GM12891 (cell line): Measurements from ENCODE around the gene LPIN1.
A peak's percentile ranks its signal among the peaks of the same experiment; 100 is the strongest.
"Not testable (repeated sequence)": the region's sequence is repeated elsewhere in the genome, so short reads cannot be mapped to it uniquely, and the experiment has no call there.

Experiments
- DNase-seq: peaks from one replicate; pipeline ENCODE4 v3.0.0; 2011; ENCODE audit warnings: low spot score; ENCODE audit not compliant: insufficient read length
- FAIRE-seq: peaks from 2 replicates; lab custom pipeline; 2011; peaks lifted over from hg19 to GRCh38; lab: Jason Lieb, UNC
- PAX5 ChIP-seq: IDR thresholded peaks from 2 replicates; pipeline ENCODE4 v1.6.1; 2011; ENCODE audit warnings: low read length, moderate library complexity, mild to moderate bottlenecking; ENCODE audit not compliant: insufficient read depth, severe bottlenecking
- POLR2A ChIP-seq: IDR thresholded peaks from 2 replicates; pipeline ENCODE4 v1.6.1; 2011; ENCODE audit warnings: low read depth, low read length, control low read depth
- POLR2AphosphoS5 ChIP-seq: IDR thresholded peaks from 2 replicates; pipeline ENCODE4 v1.6.1; 2011; ENCODE audit warnings: low read depth, low read length, control low read depth
- POU2F2 ChIP-seq: IDR thresholded peaks from 2 replicates; pipeline ENCODE4 v1.6.1; 2011; ENCODE audit warnings: low read depth, mild to moderate bottlenecking, control low read depth, low read length, moderate library complexity
- SPI1 ChIP-seq: IDR thresholded peaks from 2 replicates; pipeline ENCODE4 v1.6.1; 2011; ENCODE audit warnings: low read depth, low read length, control low read depth
- TAF1 ChIP-seq: IDR thresholded peaks from 2 replicates; pipeline ENCODE4 v1.6.1; 2011; ENCODE audit warnings: low read depth, low read length, control low read depth

The LPIN1 gene

DNA sequence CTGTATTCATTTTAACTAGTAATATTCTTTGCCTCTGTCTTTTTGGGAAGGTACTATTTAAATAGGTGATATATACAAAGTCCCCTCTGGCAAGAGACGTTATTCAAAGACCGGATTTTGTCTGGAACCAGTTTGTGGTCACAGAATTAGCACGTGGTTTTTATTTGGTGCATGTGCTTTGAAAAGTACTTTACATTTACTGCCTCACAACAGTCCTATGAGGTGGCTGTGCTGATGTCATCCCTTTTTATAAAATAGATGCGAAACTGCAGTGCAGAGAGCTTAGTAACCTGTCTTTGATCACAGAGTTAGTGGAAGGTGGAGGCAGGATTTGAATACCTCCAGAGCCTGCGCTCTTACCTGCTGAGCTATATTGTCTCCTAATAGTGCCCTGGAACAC is 4.0 kb downstream of the LPIN1 start:
- TF ChIP-seq SPI1 (no peak), TAF1 (no peak), PAX5 (no peak), POLR2A (no peak), POLR2AphosphoS5 (no peak), POU2F2 (no peak)
- FAIRE-seq (peak; percentile 85), DNase-seq (no peak)

DNA sequence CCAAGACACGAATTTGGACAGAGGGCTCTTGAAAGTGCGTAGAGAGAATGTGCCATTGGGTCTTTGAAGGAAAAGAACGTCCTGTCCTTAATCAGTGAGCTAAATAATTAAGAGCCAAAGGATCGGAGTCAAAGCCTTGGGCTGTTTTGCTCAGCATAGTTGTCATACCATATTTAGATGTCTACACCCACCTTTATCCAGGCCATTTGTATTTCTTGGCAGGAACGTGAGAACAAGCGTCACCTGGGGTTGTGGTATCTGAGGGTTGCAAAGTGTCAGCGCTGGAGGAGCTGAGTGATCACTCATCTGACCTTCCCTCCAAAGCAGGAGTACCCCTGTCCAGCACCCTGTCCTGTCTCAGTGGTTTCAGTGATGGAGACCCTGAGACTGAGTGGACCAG is 4.5 kb downstream of the LPIN1 start:
- FAIRE-seq (peak; percentile 66), DNase-seq (no peak)
- TF ChIP-seq TAF1, result no peak

DNA sequence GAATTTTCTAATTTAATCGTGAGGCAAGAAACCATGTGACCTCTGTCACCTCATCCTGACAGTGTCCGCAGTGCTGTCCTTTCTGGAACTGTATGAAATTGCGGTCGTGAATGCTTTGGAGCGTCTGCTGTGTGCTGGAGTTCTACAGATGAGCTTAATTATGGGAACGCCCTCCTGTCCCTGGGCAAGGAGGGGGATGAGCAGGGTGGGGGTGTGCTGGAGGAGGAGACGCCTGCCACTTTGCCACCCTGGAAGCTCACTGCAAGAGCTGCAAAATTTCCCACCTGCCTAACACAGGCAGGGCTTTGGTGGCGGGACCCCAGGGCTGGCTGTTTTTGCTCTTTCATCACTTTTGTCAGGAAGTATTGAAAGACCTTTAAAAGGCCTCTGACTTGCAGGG is 6.5 kb downstream of the LPIN1 start:
- no peak for FAIRE-seq
- DNase-seq, result no peak
- TF ChIP-seq POLR2A (no peak), POLR2AphosphoS5 (no peak), POU2F2 (no peak), TAF1 (no peak), SPI1 (no peak), PAX5 (no peak)

GRCh38 chr2:11753452-11753885 is 7.0 kb downstream of the LPIN1 start:
- DNase-seq (no peak), FAIRE-seq (peak; percentile 94)
- TF ChIP-seq SPI1 (peak; percentile 98), TAF1 (no peak), POLR2A (no peak), POU2F2 (no peak)

DNA sequence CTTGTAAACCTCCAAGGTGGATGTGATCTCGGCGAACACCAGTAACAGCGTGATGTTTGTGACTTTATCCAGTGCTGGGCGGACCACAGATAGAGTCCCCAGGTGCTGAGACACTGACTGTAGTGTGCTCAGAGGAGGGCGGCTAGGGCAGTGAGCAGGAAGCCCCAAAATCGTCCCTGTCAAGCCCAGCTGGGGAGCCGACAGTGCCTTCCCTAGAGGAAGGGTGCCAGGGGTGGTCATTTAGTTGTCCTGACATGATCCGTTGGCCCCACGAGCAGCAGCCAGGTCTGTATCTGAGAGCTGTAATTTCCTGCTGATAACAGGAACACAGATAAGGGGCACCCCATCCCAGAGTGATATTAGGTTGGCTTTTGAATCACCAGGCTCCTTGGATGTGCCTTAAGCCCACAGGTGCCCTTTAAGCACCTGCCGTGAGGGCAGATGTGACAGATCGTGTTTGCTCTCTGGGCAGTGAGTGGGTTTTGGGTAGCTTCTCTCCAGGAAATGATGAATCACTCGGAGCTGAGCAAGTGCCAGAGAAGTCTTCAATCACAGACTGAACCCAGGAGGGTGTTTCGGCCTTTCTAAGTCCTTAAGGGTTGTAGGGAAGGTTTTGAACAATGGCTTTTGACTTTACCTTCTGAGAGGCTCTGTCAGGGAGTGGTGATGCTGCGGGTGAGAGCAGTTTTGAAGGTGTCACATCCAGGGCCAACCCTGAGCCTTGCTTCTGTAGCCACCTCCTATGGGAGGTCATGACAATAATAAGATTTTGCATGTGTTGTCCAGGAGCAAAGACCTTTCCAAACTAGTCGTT is 7.7 kb downstream of the LPIN1 start:
- DNase-seq (no peak), FAIRE-seq (peak; percentile 76)
- TF ChIP-seq POU2F2 (0 out of 2 replicates have a peak, but pooled peaks have one; percentile 8), POLR2A (no peak), PAX5 (no peak)

DNA sequence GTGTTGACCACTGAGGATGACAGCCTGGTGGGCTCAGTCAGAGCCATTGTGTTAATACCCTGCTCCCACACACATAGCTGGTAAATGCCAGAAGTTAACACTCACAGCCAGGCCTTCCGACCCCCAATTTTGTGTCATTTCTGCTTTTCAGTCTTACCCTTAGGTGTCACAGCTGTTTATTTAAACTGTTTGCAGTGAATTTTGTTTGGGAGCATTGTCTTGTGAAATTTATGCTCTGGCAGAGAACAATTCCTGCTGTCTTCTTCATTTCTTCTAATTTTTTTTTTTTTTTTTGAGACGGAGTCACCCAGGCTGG is 8.2 kb downstream of the LPIN1 start:
- TF ChIP-seq POU2F2, result no peak
- no peak for TF ChIP-seq POLR2A
- peak; percentile 79 for TF ChIP-seq SPI1
- no peak for TF ChIP-seq PAX5
- TF ChIP-seq TAF1, result no peak
- no peak for TF ChIP-seq POLR2AphosphoS5
- FAIRE-seq (no peak), DNase-seq (no peak)

DNA sequence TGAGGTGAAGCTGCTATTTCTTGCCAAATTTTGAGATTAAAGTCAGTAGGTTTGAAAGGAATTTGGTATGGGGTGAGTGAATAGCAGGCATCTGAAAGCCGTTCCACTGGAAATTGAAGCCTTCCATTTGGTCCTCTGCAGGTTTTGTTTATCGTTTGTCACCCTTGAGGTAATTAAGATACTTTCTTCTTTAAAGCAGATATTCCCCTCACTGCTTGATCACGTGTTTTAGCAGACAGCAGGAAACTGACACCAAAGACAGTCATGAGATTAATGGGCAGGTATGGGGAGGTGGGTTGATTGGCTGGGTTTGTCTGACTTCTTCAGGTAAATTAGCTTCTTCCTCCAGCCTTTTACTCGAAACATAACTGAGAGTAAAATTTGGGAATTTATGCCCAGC is 10.7 kb downstream of the LPIN1 start:
- TF ChIP-seq SPI1 (no peak), POU2F2 (no peak), TAF1 (no peak), POLR2A (no peak), POLR2AphosphoS5 (no peak), PAX5 (no peak)
- FAIRE-seq, result no peak
- DNase-seq, result no peak

DNA sequence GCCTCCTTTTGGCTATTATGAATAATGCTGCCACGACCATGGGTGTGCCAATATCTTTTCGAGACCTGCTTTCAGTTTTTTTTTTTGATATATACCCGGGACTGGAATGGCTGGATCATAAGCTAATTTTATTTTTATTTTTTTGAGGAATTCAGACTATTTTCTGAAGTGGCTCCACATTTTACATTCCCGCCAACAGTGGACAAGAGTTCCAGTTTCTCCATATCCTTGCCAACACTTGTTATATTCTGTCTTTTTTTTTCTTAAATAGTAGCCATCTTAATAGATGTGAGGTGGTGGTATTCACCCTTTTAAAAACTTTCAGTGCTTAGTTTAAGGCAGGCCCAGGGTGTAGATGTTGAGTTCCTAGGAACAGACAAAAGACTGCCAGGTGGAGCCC is 11.8 kb downstream of the LPIN1 start:
- FAIRE-seq (no peak), DNase-seq (no peak)
- TF ChIP-seq POLR2AphosphoS5 (no peak), POLR2A (no peak)

GRCh38 chr2:11758647-11759046 is 12.2 kb downstream of the LPIN1 start:
- no peak for FAIRE-seq
- TF ChIP-seq POLR2A (no peak), POU2F2 (no peak), POLR2AphosphoS5 (no peak), SPI1 (peak; percentile 63)

DNA sequence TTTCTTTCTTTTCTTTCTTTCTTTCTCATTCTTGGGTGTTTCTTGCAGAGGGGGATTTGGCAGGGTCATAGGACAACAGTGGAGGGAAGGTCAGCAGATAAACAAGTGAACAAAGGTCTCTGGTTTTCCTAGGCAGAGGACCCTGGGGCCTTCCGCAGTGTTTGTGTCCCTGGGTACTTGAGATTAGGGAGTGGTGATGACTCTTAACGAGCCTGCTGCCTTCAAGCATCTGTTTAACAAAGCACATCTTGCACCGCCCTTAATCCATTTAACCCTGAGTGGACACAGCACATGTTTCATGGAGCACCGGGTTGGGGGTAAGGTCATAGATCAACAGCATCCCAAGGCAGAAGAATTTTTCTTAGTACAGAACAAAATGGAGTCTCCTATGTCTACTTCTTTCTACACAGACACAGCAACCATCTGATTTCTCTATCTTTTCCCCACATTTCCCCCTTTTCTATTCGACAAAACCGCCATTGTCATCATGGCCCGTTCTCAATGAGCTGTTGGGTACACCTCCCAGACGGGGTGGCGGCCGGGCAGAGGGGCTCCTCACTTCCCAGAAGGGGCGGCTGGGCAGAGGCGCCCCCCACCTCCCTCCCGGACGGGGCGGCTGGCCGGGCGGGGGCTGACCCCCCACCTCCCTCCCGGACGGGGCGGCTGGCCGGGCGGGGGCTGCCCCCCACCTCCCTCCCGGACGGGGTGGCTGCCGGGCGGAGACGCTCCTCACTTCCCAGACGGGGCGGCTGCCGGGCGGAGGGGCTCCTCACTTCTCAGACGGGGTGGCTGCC is 12.9 kb downstream of the LPIN1 start:
- FAIRE-seq, DNase-seq: not testable (repeated sequence)

More at GRCh38 chr2:11758647-11759046, 12.2 kb downstream of the LPIN1 start:
- no peak for DNase-seq
